ENCODE results near the gene USP54.
"Not testable (repeated sequence)": the region's sequence is repeated elsewhere in the genome, so short reads cannot be mapped to it uniquely, and the experiment has no call there.

The USP54 gene

DNA sequence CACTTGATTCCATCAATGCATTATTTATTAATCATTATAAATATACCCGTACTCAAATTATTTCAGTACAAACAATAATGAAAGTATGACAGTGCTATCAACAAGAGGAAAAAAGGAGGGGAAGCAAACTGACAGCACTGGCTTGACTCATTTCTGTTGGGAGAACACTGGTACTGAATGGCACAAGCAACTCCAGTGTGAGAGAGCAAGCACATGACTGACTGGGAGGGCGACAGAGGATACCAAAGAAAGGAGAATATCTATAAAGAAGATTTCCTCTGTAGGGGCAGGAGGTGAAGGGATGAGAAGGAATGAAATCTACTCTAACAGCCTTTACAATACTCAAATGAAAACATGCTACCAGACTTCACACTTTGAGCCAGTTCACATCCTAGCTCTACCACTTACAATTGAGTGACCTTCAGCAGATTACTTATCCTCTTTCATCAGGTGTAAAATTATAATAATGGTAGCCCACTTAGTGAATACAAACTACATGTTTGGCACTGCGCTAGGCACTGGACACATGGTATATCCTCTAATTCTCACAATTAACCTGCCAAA lies 1.5 kb downstream of the USP54 start:
- no peak for DNase-seq

DNA sequence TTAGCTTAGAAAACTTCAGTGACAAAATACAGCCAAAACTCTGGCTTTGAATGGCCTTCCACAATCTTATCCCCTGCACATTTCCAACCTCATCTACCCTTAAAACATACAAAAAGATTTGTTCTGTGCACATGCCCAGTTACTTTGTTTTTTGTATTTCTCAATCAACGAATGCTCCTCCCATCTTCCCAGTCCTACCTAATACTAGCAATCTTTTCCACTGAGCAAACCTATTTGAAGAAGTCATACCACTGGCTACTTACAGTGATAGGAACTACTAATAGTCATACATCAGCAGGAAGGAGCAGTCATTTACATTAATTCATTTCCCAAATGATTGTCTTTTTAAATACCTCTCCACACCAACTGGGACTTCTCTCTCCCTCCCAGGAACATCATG lies 2.5 kb downstream of the USP54 start:
- DNase-seq, result no peak

DNA sequence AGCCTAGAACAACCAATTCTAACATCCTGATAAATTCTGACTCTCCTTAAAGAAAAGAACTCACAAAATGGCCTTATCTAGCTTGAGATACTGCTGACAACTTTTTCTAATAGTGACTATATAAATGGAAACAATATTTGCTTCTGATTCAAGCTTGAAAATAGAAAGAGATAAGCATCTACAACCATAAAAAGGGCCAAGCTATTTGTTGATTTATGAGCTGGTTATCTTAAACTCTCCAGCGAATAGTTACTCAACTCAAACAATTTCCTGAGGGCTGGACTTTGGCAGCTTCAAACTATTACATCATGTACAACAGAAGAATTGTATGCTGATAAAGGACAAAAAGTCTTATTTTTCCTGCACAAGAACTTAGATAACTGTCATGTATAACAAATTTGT lies 4.6 kb downstream of the USP54 start:
- DNase-seq, result no peak

DNA sequence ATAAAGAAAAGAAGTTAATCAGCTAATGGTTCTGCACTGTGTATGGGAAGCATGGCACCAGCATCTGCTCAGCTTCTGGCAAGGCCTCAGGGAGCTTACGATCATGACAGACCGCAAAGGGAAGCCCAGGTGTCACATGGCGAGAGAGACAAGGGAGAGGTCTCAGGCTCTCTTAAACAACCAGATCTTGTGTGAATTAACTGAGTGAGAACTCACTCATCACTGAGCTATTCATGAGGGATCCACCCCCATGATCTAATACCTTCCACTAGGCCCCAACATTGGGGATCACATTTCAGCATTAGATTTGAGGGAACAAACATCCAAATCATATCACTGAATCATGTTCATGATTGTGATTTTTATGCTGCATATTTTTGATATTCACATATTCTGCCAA lies 5.8 kb downstream of the USP54 start:
- no peak for DNase-seq

DNA sequence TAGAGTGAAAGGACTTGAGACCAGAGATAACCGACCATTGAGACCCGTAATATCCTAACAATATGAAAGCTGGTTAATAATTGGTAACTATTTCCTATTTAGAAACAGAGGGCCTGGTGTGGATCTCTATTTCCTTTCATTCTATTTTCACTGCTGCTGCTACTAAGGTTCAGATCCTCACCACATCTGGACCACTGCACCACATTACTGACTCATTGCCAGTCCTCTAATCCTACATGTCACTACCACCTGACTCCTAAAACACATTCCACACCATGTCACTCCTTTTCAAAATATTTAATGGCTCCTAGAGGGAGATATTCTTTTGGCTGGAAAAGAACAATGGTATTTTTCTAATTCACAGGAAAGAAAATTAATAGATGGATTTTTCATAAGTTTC lies 6.4 kb downstream of the USP54 start:
- no peak for DNase-seq

DNA sequence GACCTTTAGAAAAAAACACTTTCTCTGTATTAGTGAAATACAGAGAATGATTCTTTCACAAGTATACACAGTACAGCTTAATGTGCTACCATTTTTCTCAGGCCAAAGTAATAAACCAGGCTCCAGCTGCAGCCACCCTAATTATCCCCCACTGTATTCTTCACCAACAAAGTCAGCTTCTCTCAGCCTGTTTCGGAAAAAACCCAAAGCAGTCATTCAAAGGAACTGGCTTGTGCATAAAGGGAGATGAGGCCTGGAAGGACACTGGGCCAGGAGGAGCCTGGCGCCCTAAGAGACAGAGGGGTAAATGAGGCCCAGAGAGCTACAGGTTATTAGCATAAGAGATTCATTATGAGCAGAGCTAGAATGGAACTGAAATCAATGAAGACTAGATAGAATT lies 9.2 kb downstream of the USP54 start:
- DNase-seq, result no peak

DNA sequence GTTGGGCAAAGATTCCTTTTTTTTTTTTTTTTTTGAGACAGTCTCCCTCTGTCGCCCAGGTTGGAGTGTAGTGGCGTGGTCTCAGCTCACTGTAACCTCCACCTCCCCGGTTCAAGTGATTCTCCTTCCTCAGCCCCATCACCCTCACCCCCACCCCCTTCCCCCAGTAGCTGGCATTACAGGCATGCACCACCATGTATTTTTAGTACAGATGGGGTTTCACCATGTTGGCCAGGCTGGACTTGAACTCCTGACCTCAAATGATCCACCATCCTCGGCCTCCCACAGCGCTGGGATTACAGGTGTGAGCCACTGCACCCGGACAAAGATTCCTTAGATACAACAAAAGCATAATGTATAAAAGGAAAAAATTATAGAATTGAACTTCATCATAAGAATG lies 12.2 kb downstream of the USP54 start:
- DNase-seq, result not testable (repeated sequence)

DNA sequence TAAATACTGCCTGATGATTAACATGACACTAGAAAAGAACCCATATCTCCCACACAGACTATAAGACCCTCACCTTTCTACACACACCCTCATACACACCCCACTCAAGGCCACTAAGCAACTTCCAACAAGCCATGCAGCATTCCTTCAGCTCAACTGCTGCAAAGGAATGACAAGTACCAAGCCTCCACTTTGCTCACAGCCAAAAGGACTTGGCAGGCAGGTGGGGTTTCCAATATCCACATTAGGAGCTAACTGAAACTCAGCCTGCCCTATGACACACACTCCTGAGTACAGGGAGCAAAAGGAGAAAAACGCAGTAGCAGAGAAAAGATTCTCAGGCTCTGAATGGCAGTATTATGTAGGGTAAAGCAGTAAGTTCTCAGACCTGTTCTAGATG lies 13.4 kb downstream of the USP54 start:
- no peak for DNase-seq

DNA sequence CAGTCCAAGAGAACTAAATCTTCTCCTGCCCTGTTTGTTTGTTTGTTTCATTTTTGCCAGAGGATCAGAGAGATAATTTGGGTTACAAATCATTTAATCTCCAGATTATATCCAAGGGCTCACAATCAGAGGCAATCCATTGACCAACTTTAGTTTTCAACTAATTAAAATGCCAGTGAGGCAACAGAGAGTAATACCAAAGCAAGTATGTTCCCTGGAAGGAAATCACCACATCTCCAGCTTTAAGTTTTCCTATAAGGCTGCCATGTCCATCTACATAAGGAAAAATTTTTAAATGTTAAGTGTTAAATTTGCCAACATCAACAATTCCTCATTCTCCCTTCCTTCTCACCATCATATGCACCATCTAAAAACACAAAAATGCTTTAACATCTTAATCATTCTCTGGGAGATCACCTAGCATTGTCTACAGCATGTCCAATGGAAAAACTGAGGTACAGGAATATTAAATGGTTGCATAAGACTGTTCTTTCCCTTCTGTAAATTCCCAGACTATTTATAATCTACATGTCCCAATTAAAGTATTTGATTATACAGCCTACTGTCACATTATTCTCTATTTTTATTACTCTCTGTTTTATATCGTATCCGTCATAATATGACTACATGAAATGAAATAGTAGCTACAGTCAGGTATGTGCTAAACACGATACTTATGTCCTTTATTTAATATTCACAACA lies 14.1 kb downstream of the USP54 start:
- DNase-seq, result no peak

DNA sequence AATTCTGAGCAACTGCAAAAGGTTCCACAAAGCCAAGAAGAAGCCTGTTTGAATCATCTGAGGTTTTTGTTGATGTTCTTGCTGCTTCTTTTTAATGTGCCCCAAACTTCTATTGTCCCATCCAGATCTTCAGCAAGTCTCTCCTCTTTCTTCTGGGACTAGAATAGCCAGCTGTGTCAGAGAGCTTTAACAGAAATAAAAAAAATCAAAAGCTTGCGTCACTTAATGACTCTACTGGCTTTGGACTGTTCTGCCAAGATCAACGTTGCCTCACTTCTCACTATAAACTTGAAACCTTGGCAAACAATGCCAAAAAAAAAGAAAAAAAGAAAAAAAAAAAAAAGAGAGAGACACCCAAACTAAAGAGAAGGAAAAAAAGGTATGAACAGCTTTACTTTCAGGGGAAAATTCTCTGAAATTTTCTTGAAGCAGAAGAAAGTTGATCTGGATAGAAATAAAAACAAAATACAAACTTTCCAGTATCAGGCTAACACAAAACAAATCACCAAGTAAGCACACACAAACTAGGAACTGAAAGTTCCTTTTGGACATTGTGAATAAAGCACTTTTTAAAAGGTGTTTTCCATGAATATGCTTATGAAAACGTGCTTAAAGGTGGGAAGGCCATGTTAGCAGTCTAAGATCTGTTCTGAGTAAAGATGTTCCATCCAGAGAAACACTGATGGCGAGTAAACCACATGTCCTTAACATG lies 14.8 kb downstream of the USP54 start:
- DNase-seq, result no peak

DNA sequence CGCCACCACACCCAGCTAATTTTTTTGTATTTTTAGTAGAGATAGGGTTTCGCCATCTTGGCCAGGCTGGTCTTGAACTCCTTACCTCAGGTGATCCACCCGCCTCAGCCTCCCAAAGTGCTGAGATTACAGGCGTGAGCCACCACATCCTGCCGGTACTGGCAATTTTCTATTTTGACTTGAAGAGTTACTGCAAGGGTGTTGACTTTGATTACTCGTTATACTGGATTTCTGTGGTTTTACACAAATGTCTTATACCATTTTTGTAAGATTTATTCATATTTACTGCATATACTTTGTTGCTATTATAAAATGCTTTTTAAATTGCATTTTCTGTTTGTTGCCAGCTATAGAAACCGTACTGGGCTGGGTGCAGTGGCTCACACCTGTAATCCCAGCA lies 24.1 kb downstream of the USP54 start:
- not testable (repeated sequence) for DNase-seq

DNA sequence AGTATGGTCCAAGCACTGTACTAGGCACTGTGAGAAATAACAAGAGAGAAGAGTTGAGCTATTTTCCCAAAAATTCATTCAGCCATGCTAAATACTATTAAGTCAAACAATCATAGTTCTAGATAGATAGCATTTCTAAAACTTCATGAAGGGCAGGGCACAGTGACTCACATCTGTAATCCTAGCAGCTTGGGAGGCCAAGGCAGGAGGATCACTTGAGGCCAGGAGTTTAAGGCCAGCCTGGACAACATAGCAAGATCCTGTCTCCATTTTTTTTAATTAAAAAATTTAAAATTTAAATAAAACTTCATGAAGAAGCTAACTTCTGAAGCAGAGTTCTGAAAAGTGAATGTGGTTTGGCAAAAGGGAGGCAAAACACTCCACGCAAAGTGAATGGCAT lies 29.9 kb downstream of the USP54 start:
- no peak for DNase-seq

DNA sequence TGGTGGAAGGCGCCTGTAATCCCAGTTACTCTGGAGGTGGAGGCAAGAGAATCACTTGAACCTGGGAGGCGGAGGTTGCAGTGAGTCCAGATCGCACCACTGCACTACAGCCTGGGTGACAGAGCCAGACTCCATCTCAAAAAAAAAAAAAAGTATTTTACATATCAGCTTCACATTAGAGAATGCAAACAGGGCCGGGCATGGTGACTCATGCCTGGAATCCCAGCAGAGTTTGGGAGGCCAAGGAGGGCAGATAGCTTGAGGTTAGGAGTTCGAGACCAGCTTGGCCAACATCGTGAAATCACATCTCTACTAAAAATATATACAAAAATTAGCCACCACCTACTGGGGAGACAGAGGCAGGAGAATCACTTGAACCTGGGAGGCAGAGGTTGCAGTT lies 31.6 kb downstream of the USP54 start:
- DNase-seq, result no peak

DNA sequence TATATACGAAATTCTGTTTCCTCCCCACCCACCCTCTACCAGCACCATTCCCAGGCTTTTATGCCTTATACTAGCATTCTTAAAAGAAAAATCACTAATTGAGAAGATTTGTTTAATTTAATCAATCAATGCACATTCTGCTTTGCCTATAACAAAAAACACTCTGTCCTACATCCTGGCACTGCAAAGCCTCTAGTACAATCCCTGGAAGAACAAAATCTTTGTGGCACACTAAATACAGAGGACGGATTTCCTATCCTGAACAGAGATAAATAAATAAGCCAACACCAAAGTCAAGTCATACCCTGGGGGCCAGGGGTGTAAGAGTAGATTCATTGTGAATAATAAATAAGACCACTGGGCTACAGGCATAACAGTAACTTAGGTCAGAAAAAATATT lies 34.3 kb downstream of the USP54 start:
- no peak for DNase-seq

DNA sequence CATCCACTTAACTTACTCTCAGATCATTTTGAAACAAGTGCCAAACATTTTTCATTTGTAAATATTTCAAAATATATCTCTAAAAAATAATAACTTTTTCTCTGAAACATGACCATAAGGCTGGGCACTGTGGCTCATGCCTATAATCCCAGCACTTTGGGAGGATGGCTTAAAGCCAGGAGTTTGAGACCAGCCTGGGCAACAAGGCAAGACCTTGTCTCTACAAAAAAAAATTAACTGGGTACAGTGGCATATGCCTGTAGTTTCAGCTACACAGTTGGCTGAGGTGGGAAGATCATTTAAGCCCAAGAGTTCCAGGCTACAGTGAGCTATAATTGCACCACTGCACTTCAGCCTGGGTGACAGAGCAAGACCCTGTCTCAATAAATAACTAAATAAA lies 36.4 kb downstream of the USP54 start:
- DNase-seq, result no peak

DNA sequence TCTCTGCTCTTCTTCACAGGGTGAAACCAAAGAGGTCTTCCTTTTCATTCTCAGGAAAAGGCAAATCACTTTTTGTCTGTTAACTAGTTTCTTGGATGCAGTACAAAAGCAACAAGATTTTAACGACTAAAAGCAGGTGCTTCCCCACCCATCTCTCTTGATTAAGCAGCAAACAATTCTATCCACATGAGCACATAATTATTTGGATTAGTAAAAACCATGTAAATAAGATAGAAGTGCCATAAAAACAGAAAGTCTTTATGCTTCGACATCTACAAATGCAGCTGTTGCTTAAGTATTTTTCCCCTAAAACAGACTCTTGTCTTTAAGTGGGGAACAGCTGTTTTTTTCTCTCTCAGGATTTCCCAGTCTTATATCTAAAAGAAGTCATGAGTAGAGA lies 37.4 kb downstream of the USP54 start:
- no peak for DNase-seq

DNA sequence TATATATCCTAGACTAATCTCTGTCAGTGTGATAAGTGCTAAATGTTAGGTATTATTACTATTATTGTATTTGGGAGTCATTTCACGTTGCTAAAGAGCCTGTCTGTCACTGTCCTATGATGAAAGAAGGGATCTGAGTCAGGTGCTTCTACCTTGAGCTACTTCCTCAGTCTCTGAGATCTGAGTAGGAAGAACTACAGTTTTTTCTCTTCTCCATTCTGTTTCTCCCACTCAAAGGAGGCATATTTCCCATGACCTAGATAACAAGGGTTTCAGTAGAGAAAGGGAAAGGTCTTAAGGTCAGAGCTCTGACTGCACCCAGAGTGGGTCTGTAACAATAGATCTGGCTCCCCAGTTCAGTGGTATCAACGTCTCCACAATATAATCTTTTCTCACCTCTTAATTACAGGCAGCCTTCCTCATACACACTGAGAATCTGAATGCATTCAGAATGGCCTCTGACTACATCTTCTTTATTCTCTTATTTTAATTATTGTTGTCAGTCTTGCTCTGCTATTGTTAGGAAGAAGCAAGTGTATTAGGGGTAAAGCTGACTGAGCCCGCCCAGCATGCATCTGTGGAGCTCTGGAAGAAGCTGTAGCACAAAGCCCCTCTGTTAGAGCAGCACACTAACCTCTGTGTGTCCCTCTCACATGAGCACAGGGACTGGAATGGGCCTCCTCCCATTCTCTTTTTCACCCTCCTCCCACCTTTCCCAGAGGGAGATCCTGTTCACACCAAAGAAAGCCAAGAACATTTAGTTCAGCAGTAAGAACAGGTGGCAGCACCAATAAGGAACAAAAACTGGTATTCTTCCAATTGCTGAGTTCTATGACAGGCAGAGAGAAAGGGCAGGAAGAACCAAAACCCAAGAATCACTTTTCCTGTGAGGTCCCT lies 38.1 kb downstream of the USP54 start:
- no peak for DNase-seq

DNA sequence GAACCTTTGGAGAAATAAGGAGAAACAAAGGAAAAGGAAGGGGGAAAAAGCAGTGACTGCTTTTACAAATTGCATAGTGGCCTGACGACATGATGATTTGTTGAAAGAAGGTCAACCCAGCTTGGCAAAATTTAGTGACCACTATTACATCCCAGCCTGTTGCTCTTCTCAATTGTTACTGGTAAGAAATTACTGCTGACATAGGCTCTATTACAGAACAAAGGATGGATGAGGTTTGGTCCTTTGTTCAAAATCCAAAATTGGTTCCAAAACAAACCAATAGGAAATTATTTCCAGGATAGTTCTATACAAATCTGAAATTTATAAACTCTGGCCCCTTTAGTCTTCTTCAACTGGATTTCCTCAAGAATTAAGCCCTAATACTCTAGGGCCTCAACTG lies 39.6 kb downstream of the USP54 start:
- DNase-seq, result no peak

DNA sequence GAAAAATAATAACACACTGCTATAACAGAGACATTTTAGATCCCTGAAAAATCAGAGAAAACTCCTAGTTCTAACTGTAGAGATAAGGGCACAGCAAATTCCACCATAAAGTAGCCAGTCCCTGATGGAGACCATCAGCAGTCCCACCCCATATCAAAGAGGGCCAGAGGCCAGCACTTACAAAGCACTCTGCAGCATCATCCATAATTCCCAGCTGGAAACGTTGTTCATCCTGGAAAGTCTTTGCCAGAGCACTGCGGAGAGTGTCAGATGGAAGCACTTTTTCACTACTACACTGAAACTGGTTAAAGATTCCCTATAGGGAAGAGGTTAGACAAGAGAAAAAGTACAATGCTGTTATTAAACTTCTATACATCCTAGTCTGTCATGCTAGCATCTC lies 45.8 kb downstream of the USP54 start:
- DNase-seq, result no peak

DNA sequence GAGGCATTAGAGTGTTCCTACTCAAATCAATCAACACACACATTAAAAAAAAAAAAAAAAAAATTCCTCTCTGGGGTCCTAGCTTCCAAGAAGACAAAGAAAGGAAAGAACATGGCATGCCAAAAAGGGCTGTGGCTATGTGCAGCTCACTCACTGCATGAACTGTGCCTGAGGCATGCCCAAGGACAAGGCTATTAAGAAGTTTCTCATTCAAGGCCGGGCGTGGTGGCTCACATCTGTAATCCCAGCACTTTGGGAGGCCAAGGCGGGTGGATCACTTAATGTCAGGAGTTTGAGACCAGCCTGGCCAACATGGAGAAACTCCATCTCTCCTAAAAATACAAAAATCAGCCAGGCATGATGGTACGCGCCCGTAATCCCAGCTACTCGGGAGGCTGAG lies 53.4 kb downstream of the USP54 start:
- no peak for DNase-seq

DNA sequence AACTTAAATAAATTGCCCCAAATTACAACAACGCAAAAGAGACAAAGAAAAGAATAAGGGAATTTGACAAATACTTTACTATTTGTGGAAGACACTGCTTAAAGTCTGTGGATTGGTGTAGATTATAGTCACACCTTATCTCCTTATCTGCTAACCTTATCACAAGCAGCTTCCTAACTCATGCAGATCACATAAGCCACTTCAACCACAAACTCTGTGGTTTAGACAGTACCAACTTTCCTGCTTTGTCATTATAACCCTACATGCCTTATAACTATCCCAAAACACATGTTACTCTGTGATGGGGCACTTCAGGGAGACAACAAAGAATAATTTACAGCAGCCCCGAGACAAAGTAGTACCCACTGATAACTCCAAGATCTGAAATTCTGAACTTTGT lies 53.9 kb downstream of the USP54 start:
- DNase-seq, result no peak

DNA sequence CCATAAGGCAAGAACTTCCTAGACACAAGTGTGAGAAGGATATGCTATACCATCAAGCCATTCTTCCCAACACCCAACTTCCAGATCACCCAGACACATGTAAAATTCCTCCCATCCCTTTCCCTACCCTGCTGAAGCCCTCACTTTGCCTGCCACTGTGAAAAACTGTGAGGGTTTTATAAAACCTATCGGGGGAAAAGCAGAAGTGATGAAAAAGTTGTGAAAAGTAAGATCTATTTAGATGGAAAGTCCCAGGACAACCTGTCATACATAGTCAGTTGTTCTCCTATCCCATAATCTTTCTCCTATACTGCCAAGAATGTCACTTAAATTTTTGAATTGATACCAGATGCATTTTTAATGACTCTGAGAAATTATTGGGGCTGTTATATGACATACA lies 56.3 kb downstream of the USP54 start:
- no peak for DNase-seq

DNA sequence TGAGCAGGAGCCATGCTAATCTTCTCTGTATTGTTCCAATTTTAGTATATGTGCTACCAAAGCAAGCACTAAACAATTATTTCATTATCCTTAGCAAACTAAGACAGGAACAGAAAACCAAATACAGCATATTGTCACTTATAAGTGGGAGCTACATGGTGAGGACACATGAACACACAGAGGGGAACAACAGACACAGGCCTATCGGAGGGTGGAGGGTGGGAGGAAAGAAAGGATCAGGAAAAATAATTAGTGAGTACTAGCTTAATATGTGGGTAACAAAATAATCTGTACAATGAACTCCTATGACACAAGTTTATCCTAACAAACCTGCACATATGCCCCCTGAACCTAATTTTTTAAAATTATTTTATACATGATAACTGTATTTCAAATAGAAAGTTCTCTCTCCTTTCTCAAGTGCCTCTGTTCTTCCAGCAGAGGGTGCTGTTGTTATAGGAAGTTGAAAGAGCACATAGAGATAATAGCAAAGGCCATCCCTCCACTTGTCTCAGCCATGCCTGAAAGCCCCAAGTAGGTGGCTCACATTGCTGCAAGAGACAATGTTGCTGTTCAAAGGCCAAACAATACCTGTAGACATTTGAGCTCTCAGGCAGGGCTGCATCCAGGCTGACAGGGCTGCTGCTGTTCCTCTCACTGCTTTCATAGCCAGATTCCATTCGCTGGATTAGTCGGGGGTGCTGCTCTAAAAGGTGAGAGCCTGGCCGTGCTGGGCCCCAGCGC lies 61.9 kb downstream of the USP54 start:
- peak; percentile 5 for DNase-seq
